Vagina (tissue), 2 donors: Measurements from ENCODE around the gene SNRNP70.
A peak's percentile ranks its signal among the peaks of the same experiment; 100 is the strongest.

Experiments
- CTCF ChIP-seq, 3 experiments: fragments of 450-650 bp in 2 of 3; fragments of 200-600 bp in 1 of 3; sonication (generic) in 1 of 3; IDR thresholded peaks; one replicate each; pipeline ENCODE4 v1.5.1; 2017 to 2019; ENCODE audit warnings: antibody characterized with exemption in 3 of 3, mild to moderate bottlenecking in 2 of 3, moderate library complexity in 2 of 3
- POLR2A ChIP-seq, 2 donors: fragments of 450-650 bp; IDR thresholded peaks; one replicate each; pipeline ENCODE4 v1.6.1; 2017; ENCODE audit warnings: antibody characterized with exemption in 2 of 2, mild to moderate bottlenecking in 2 of 2, moderate library complexity in 2 of 2
- POLR2AphosphoS5 ChIP-seq, 2 donors: sonication (generic); formaldehyde crosslinking; IDR thresholded peaks; one replicate each; pipeline ENCODE4 v1.9.0; 2017; ENCODE audit warnings: antibody characterized with exemption in 2 of 2, mild to moderate bottlenecking in 2 of 2, low read depth in 1 of 2; ENCODE audit not compliant: insufficient read depth in 1 of 2

- no peak for TF ChIP-seq CTCF (IDR thresholded peaks at IDR 0.05)
- TF ChIP-seq POLR2AphosphoS5 (IDR thresholded peaks at IDR 0.05; ENCODE audit: insufficient read depth in 1 of 2, low read depth in 1 of 2): peak; percentile 33 to 56
- TF ChIP-seq POLR2A (IDR thresholded peaks at IDR 0.05): no peak
Measured at GRCh38 chr19:49142866-49143335, 57.6 kb downstream of the SNRNP70 start.
